HG02973 (cell line): ENCODE measurements around the gene TCEAL7.
"Not testable (repeated sequence)": the region's sequence is repeated elsewhere in the genome, so short reads cannot be mapped to it uniquely, and the experiment has no call there.

Experiments
- ATAC-seq: cut with Tn5 transposase; IDR thresholded peaks from one replicate; pipeline ENCODE4 v1.9.1; 2021; ENCODE audit warnings: moderate library complexity; ENCODE audit not compliant: unreplicated experiment

TCEAL7 gene

GRCh38 chrX:103329991-103330390 lies at the start of gene TCEAL7:
TSS of gene TCEAL7 (plus strand) at chrX:103330239. CDS start at chrX:103331404, 1,165 bp downstream.
- ATAC-seq = no peak

- no peak for ATAC-seq
Observed at GRCh38 chrX:103293118-103293517, 36.9 kb upstream of the TCEAL7 start.

- ATAC-seq = no peak
Observed at GRCh38 chrX:103304705-103305104, 25.3 kb upstream of the TCEAL7 start.

- ATAC-seq = not testable (repeated sequence)
Observed at GRCh38 chrX:103305666-103306065, 24.4 kb upstream of the TCEAL7 start.

GRCh38 chrX:103309860-103310554 lies 20.0 kb upstream of the TCEAL7 start:
- ATAC-seq = no peak

GRCh38 chrX:103310555-103311398 lies 19.3 kb upstream of the TCEAL7 start, which contains the start of gene BEX2:
TSS of gene BEX2 (minus strand) at chrX:103310990. CDS start at chrX:103309976, 1,014 bp downstream.
- ATAC-seq = peak; percentile 99

GRCh38 chrX:103311399-103311780 lies 18.6 kb upstream of the TCEAL7 start:
- ATAC-seq = no peak

- ATAC-seq = no peak
Observed at GRCh38 chrX:103330681-103331288, 746 bp downstream of the TCEAL7 start.

- no peak for ATAC-seq
Observed at GRCh38 chrX:103338663-103339062, 8.6 kb downstream of the TCEAL7 start.

- ATAC-seq = no peak
Observed at GRCh38 chrX:103343105-103343504, 13.1 kb downstream of the TCEAL7 start.

GRCh38 chrX:103344606-103345005 lies 14.6 kb downstream of the TCEAL7 start:
- no peak for ATAC-seq

GRCh38 chrX:103347682-103348397 lies 17.8 kb downstream of the TCEAL7 start:
- no peak for ATAC-seq

GRCh38 chrX:103356130-103356798 lies 26.2 kb downstream of the TCEAL7 start, which contains the start of gene TCEAL9:
TSS of gene TCEAL9 (plus strand) at chrX:103356506. CDS start at chrX:103357685, 1,179 bp downstream.
- no peak for ATAC-seq

GRCh38 chrX:103356858-103357257 lies 26.8 kb downstream of the TCEAL7 start:
- ATAC-seq = no peak

GRCh38 chrX:103357871-103358270 lies 27.8 kb downstream of the TCEAL7 start:
- ATAC-seq = no peak

- not testable (repeated sequence) for ATAC-seq
Observed at GRCh38 chrX:103359605-103360004, 29.6 kb downstream of the TCEAL7 start.

- ATAC-seq = no peak
Observed at GRCh38 chrX:103360092-103360491, 30.1 kb downstream of the TCEAL7 start.

- no peak for ATAC-seq
Observed at GRCh38 chrX:103360916-103361315, 30.9 kb downstream of the TCEAL7 start.

GRCh38 chrX:103361798-103362197 lies 31.8 kb downstream of the TCEAL7 start:
- no peak for ATAC-seq

- no peak for ATAC-seq
Observed at GRCh38 chrX:103362474-103362873, 32.4 kb downstream of the TCEAL7 start.
